Fibroblast of pulmonary artery (primary cell): Measurements from ENCODE around the gene SLC6A3.
"Not testable (repeated sequence)": the region's sequence is repeated elsewhere in the genome, so short reads cannot be mapped to it uniquely, and the experiment has no call there.

Experiments used
- DNase-seq: peaks from one replicate; pipeline ENCODE4 v3.0.0-alpha.2; 2010; ENCODE audit warnings: low read depth
- H3K4me3 ChIP-seq: replicated peaks from 2 replicates; pipeline ENCODE4 v1.5.1; 2011; ENCODE audit warnings: low read depth, mild to moderate bottlenecking, control low read depth, low read length, moderate library complexity
- TF ChIP-seq, protein P1 (sequence below): IDR thresholded peaks from 2 replicates; pipeline ENCODE4 v1.5.1; 2011; ENCODE audit warnings: mild to moderate bottlenecking, control low read depth, low read length, inconsistent platforms; ENCODE audit errors: missing control alignments

Gene SLC6A3

GRCh38 chr5:1478271-1479035 lies 33.2 kb upstream of the SLC6A3 start:
- DNase-seq, result no peak
- H3K4me3 ChIP-seq, result no peak overlapping the region
- TF ChIP-seq, protein P1, sequence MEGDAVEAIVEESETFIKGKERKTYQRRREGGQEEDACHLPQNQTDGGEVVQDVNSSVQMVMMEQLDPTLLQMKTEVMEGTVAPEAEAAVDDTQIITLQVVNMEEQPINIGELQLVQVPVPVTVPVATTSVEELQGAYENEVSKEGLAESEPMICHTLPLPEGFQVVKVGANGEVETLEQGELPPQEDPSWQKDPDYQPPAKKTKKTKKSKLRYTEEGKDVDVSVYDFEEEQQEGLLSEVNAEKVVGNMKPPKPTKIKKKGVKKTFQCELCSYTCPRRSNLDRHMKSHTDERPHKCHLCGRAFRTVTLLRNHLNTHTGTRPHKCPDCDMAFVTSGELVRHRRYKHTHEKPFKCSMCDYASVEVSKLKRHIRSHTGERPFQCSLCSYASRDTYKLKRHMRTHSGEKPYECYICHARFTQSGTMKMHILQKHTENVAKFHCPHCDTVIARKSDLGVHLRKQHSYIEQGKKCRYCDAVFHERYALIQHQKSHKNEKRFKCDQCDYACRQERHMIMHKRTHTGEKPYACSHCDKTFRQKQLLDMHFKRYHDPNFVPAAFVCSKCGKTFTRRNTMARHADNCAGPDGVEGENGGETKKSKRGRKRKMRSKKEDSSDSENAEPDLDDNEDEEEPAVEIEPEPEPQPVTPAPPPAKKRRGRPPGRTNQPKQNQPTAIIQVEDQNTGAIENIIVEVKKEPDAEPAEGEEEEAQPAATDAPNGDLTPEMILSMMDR, result no peak

DNA sequence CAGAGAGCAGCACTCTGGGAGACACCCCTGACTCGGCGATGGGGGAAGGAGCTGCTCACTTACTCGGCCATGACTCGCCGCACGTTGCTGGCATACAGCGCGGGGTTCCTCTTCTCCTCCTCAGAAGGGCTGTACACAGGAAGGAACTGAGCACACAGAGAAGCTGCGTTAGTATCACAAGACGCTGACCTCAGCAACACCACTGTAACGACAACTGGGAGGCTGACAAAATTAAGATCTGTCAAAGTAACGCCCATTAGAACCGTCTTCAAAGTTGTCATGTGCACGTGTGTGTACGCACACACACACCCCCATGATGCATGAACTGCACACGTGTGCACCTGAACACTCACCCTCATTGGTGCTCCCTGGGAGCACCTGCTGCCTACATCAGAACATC lies 32.1 kb upstream of the SLC6A3 start:
- H3K4me3 ChIP-seq, result no peak overlapping the region
- TF ChIP-seq, protein P1, result no peak
- no peak for DNase-seq

DNA sequence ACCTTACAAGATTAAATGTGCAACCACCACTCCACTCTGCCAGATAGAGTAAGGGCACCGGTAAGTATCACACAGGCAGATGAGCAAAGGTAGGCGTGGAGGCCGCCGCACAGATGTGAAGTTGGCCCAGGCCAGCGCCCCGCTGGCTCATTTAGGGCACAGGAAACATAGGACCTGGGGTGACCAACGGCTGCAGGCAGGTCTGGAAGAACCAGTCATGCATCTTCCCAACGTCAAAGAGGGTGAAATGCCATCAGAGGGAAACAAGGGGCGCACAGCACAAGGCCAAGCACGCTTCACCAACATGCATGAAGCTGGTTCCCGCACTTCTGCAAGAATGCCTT lies 31.7 kb upstream of the SLC6A3 start:
- TF ChIP-seq, protein P1, result no peak
- no peak for DNase-seq
- H3K4me3 ChIP-seq, result no peak overlapping the region

GRCh38 chr5:1476181-1476966 lies 31.1 kb upstream of the SLC6A3 start:
- no peak for DNase-seq
- TF ChIP-seq, protein P1, result no peak
- no peak overlapping the region for H3K4me3 ChIP-seq

DNA sequence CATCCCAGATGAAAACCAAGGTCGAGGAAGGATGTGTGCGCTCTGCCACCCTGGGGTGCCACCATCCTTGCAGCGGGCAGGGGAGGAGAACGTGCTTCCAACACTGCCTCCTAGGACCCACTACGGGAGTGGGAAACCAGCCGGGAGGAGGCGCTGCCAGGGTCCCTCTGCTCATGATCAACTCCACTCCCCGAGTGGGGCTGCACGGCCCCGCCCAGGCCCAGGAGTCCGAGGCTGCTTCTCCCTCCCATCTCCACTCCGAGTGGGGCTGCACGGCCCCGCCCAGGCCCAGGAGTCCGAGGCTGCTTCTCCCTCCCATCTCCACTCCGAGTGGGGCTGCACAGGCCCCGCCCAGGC lies 30.3 kb upstream of the SLC6A3 start:
- not testable (repeated sequence) for DNase-seq, H3K4me3 ChIP-seq

- no peak for DNase-seq
- TF ChIP-seq, protein P1, result no peak
- no peak overlapping the region for H3K4me3 ChIP-seq
Observed at GRCh38 chr5:1474866-1475543, 29.8 kb upstream of the SLC6A3 start.

DNA sequence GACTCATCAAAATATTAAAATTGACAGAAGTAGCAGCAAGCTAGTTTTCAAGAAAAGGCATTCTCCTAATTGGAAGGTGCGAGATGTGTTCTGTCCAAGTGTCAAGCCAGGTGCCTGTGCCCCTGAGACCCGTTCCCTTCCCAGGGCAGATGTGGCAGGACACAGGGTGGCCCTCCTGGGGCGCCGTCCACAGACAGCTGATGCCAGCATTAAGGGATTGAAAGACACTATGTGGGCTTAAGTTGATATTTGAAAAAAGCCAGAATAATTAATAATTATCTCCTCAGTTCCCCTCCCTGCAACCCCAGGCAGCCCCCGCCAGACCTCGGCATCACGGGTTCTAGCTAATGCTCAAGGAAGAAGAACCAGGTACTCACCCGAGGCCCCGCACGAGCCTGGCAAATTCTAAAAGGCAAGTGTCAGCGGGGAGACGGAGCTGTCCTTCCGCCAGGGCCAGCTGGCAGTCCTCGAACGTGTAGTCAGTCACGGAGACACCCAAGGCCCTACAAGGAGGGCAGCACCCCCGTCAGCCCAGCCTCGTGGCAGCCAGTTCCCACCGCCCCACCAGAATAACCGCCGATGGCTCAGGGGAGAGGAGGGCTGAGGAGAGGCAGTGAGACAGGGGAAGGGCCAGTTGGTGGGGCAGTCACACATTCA lies 29.1 kb upstream of the SLC6A3 start:
- TF ChIP-seq, protein P1, result no peak
- H3K4me3 ChIP-seq, result no peak overlapping the region
- DNase-seq, result no peak
